ENCODE data around the gene SH3TC2.
A peak's percentile ranks its signal among the peaks of the same experiment; 100 is the strongest.

SH3TC2 gene

GRCh38 chr5:149056616-149057165, 6.2 kb downstream of the SH3TC2 start:
- no peak for DNase-seq

GRCh38 chr5:149054416-149054815, 8.4 kb downstream of the SH3TC2 start:
- DNase-seq, result no peak

GRCh38 chr5:149053072-149053695, 9.7 kb downstream of the SH3TC2 start:
- DNase-seq, result no peak

GRCh38 chr5:149049371-149049781, 13.5 kb downstream of the SH3TC2 start:
- DNase-seq, result no peak

GRCh38 chr5:149048811-149049210, 14.1 kb downstream of the SH3TC2 start:
- no peak for DNase-seq

- DNase-seq, result no peak
Measured at GRCh38 chr5:149047462-149047861, 15.4 kb downstream of the SH3TC2 start.

- DNase-seq, result no peak
Measured at GRCh38 chr5:149046196-149046829, 16.5 kb downstream of the SH3TC2 start.

- DNase-seq, result no peak
Measured at GRCh38 chr5:149045089-149045460, 17.8 kb downstream of the SH3TC2 start.

- no peak for DNase-seq
Measured at GRCh38 chr5:149044453-149045088, 18.3 kb downstream of the SH3TC2 start.

- no peak for DNase-seq
Measured at GRCh38 chr5:149043641-149044040, 19.2 kb downstream of the SH3TC2 start.

GRCh38 chr5:149042865-149043264, 20.0 kb downstream of the SH3TC2 start:
- no peak for DNase-seq

- DNase-seq, result no peak
Measured at GRCh38 chr5:149041242-149041641, 21.6 kb downstream of the SH3TC2 start.

- no peak for DNase-seq
Measured at GRCh38 chr5:149040421-149040820, 22.4 kb downstream of the SH3TC2 start.

GRCh38 chr5:149039506-149039905, 23.4 kb downstream of the SH3TC2 start:
- no peak for DNase-seq

- peak; percentile 19 for DNase-seq
Measured at GRCh38 chr5:149038336-149039080, 24.4 kb downstream of the SH3TC2 start.

GRCh38 chr5:149037817-149038216, 25.0 kb downstream of the SH3TC2 start:
- DNase-seq, result no peak

GRCh38 chr5:149036970-149037369, 25.9 kb downstream of the SH3TC2 start:
- DNase-seq, result no peak

GRCh38 chr5:149036168-149036567, 26.7 kb downstream of the SH3TC2 start:
- DNase-seq, result no peak

- DNase-seq, result peak; percentile 39
Measured at GRCh38 chr5:149035372-149035790, 27.5 kb downstream of the SH3TC2 start.

- DNase-seq, result no peak
Measured at GRCh38 chr5:149030838-149031397, 31.9 kb downstream of the SH3TC2 start.

- no peak for DNase-seq
Measured at GRCh38 chr5:149030392-149030791, 32.5 kb downstream of the SH3TC2 start.

GRCh38 chr5:149028984-149029383, 33.9 kb downstream of the SH3TC2 start:
- DNase-seq, result no peak

GRCh38 chr5:149028161-149028560, 34.7 kb downstream of the SH3TC2 start:
- DNase-seq, result no peak

Measured in NCI-H2029 (cell line).